ES-I3 (cell line): ENCODE data around the gene PIWIL1.
A peak's percentile ranks its signal among the peaks of the same experiment; 100 is the strongest.

Experiments used
- H3K36me3 ChIP-seq: 2 replicates; pipeline ENCODE4 v1.6.1; 2013; ENCODE audit warnings: mild to moderate bottlenecking, low read length, control low read depth, moderate library complexity; ENCODE audit not compliant: insufficient read depth
- H3K4me1 ChIP-seq: 2 replicates; pipeline ENCODE4 v1.6.1; 2013; ENCODE audit warnings: mild to moderate bottlenecking, control low read depth, low read length; ENCODE audit not compliant: insufficient read depth
- H3K9ac ChIP-seq: 2 replicates; pipeline ENCODE4 v1.6.1; 2013; ENCODE audit warnings: low read depth, mild to moderate bottlenecking, low read length, moderate library complexity
- H3K9me3 ChIP-seq: 2 replicates; pipeline ENCODE4 v1.6.1; 2013; ENCODE audit warnings: mild to moderate bottlenecking, low read length, moderate library complexity; ENCODE audit not compliant: control insufficient read depth, insufficient read depth

Gene PIWIL1

DNA sequence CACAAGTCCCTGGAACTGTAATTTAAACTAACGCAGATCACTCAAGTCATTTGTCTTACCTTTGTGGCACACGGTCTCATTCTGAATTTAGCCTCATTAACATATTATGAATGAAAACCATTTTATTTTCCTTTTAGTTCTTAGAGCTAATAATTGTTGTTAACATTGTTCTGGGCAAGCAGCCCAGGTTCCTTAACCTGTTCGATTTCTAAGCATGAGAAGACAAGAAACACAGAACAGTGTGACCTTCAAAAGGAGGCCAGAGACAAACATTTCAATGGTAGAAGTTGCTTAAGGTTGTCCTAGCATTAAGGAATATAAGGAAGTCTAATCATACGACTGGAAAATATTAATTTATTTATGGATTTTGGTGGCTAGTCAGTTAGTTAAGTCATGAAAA lies 35.2 kb downstream of the PIWIL1 start:
- Histone ChIP-seq H3K9ac (no peak overlapping the region), H3K4me1 (peaks cover 6% of the 10 kb centered on the region), H3K9me3 (no peaks in the 10 kb centered on the region), H3K36me3 (no peaks in the 10 kb centered on the region)

- Histone ChIP-seq H3K9me3 (no peaks in the 10 kb centered on the region), H3K9ac (no peak overlapping the region), H3K36me3 (no peaks in the 10 kb centered on the region), H3K4me1 (peaks cover 6% of the 10 kb centered on the region)
Observed at GRCh38 chr12:130374083-130374482, 36.4 kb downstream of the PIWIL1 start.

GRCh38 chr12:130375296-130376287 lies 37.9 kb downstream of the PIWIL1 start:
- no peak overlapping the region for H3K9ac ChIP-seq
- no peaks in the 10 kb centered on the region for H3K9me3 ChIP-seq
- H3K4me1 ChIP-seq, result peaks cover 6% of the 10 kb centered on the region
- H3K36me3 ChIP-seq, result no peaks in the 10 kb centered on the region

- Histone ChIP-seq H3K36me3 (no peaks in the 10 kb centered on the region), H3K9ac (no peak overlapping the region), H3K4me1 (no peaks in the 10 kb centered on the region), H3K9me3 (no peaks in the 10 kb centered on the region)
Observed at GRCh38 chr12:130382818-130383217, 45.1 kb downstream of the PIWIL1 start.

DNA sequence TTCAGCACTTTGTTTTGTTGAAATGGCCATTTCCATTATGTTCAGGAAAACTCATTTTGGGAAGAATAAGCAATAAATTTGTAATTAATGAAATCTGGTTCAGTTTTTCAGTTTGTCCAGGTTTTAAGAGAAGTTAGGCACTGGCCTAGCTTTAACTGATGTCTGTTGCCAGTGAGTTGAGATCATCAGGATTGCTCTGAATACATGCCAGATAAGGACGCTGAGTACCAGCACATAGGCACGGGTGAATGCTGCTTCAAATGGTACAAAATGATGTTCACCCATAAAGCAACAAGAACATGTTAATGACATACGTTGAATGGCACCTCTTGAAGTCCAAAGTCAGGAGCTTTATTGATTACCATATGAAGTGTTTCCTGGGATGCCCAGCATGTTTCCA lies 46.5 kb downstream of the PIWIL1 start:
- Histone ChIP-seq H3K4me1 (no peaks in the 10 kb centered on the region), H3K9me3 (no peaks in the 10 kb centered on the region), H3K9ac (no peak overlapping the region), H3K36me3 (no peaks in the 10 kb centered on the region)

DNA sequence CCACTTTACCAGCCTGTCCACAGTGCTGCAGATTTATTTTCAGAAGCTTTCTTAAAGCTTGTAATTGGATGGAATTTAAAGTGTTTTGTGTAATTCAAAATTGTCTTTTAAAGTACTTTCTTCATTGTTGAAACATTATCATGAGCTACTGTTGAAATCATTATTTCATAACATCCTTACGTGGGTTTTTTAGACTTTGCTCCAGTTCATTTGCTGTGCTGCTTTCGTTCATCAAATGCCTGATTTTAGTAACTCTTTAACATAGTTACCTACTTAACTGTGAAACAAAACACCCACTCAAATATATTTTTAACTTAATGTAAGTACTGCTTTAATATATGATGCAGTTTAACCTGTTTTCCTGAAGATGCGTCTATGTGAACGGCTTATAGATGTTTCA lies 47.5 kb downstream of the PIWIL1 start:
- Histone ChIP-seq H3K4me1 (no peaks in the 10 kb centered on the region), H3K9ac (no peak overlapping the region), H3K36me3 (no peaks in the 10 kb centered on the region), H3K9me3 (no peaks in the 10 kb centered on the region)

DNA sequence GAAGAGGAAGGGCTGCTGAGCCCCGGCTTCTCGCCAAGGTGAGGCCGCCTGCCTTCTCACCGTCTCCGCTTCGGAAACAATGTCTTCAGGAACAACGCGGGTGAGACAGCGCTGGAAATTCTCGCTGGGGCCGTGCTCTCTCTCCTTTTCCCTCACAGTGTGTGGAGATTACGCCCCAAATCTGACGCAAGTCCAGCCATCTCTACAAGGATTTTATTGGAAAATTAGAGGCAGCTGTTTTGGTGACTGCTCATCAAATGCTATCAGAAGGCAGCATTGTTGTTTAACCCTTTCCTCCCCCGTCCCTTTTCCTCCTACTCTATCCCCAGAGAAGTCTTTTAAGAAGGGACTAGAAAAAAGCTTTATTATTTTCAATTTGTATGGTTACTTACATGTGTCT lies 53.5 kb downstream of the PIWIL1 start:
- H3K4me1 ChIP-seq, result no peaks in the 10 kb centered on the region
- H3K9ac ChIP-seq, result no peak overlapping the region
- no peaks in the 10 kb centered on the region; the same call in 1 of the 2 replicates for H3K9me3 ChIP-seq
- H3K36me3 ChIP-seq, result no peaks in the 10 kb centered on the region

- H3K4me1 ChIP-seq, result no peaks in the 10 kb centered on the region
- H3K9me3 ChIP-seq, result no peaks in the 10 kb centered on the region; the same call in 1 of the 2 replicates
- H3K9ac ChIP-seq, result no peak overlapping the region
- H3K36me3 ChIP-seq, result no peaks in the 10 kb centered on the region
Observed at GRCh38 chr12:130394906-130395305, 57.2 kb downstream of the PIWIL1 start.

- no peaks in the 10 kb centered on the region for H3K4me1 ChIP-seq
- no peak overlapping the region for H3K9ac ChIP-seq
- H3K36me3 ChIP-seq, result no peaks in the 10 kb centered on the region
- no peaks in the 10 kb centered on the region; the same call in 1 of the 2 replicates for H3K9me3 ChIP-seq
Observed at GRCh38 chr12:130396667-130397066, 59.0 kb downstream of the PIWIL1 start.

DNA sequence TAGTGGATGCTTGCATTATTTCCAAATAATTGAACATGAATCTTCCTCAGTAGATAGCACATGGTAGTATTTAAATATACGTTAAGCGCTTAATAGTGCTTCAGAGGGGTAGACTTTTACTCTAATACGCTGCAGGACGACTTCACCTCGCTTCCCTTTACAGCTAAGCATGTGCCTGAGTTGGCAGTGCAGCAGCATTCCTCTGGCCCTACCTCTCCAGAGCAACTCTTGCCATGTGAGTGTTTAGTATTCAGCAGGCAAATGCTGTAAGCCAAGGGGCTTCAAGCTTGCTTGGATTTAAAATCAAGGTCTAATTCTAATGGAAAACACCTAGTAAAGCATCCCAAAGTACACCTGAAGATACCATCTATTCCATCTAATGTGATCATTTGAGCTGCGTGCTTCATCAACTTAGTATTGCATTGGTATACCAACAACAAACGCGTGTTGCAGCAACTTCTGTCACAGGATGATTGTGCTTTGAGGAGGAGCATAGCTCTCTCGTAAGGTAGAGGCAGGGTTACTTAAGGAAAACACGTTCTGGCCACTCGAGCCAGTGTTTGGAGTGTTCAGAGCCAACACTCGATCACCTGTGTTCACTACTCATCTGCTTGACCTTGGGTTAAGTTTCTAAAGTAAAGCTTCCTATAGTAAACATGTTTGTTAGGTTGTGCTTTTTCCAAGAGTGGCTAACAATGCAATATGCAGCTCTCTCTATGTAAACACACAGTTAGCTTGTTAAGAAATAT lies 60.6 kb downstream of the PIWIL1 start:
- H3K36me3 ChIP-seq, result no peaks in the 10 kb centered on the region
- no peaks in the 10 kb centered on the region for H3K4me1 ChIP-seq
- no peaks in the 10 kb centered on the region; the same call in 1 of the 2 replicates for H3K9me3 ChIP-seq
- H3K9ac ChIP-seq, result no peak overlapping the region

GRCh38 chr12:130401703-130402102 lies 64.0 kb downstream of the PIWIL1 start:
- no peaks in the 10 kb centered on the region for H3K36me3 ChIP-seq
- H3K9ac ChIP-seq, result no peak overlapping the region
- no peaks in the 10 kb centered on the region for H3K9me3 ChIP-seq
- peaks cover 5% of the 10 kb centered on the region for H3K4me1 ChIP-seq

DNA sequence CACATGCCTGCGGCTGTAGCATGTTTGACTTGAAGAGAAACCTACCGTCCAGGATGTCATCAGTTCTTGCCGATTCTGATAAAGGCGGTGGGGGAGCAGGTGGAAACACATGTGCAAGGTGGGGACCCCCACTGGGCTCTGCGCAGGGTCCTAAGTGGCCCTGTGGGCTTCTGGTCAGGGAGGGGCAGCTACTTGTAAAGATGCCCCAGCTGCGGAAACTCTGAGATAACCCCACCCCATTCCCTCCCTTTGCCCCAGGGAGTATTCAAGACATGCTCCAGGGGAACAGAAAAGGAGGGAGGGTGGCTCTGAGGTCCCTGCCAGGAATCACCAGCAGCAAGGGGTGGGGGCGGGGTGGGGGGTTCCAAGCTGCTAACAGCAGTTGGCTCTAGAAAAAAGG lies 67.6 kb downstream of the PIWIL1 start:
- Histone ChIP-seq H3K9ac (peak overlapping the region; percentile 22; the same call in 1 of the 2 replicates), H3K9me3 (no peaks in the 10 kb centered on the region), H3K36me3 (no peaks in the 10 kb centered on the region), H3K4me1 (peaks cover 5% of the 10 kb centered on the region)

- H3K9ac ChIP-seq, result no peak overlapping the region
- no peaks in the 10 kb centered on the region for H3K9me3 ChIP-seq
- H3K4me1 ChIP-seq, result no peaks in the 10 kb centered on the region
- H3K36me3 ChIP-seq, result no peaks in the 10 kb centered on the region
Observed at GRCh38 chr12:130412384-130412783, 74.7 kb downstream of the PIWIL1 start.

- Histone ChIP-seq H3K36me3 (no peaks in the 10 kb centered on the region), H3K9ac (no peak overlapping the region), H3K4me1 (no peaks in the 10 kb centered on the region), H3K9me3 (no peaks in the 10 kb centered on the region)
Observed at GRCh38 chr12:130413909-130414308, 76.2 kb downstream of the PIWIL1 start.

GRCh38 chr12:130414381-130414780 lies 76.7 kb downstream of the PIWIL1 start:
- no peak overlapping the region for H3K9ac ChIP-seq
- H3K9me3 ChIP-seq, result no peaks in the 10 kb centered on the region
- H3K4me1 ChIP-seq, result no peaks in the 10 kb centered on the region
- H3K36me3 ChIP-seq, result no peaks in the 10 kb centered on the region
